HEK293 (cell line): Measurements from ENCODE around the gene SLC25A22.

Source experiments
- GLI4 ChIP-seq: fragments of 450-650 bp; formaldehyde crosslinking; IDR thresholded peaks from 2 replicates; pipeline ENCODE4 v1.5.1; 2016; ENCODE audit warnings: missing biosample characterization, missing genetic modification characterization
- ZBTB1 ChIP-seq: fragments of 450-650 bp; formaldehyde crosslinking; IDR thresholded peaks from 2 replicates; pipeline ENCODE4 v1.5.1; 2016; ENCODE audit warnings: missing biosample characterization, missing genetic modification characterization
- ZNF521 ChIP-seq: fragments of 450-650 bp; formaldehyde crosslinking; IDR thresholded peaks from 2 replicates; pipeline ENCODE4 v1.5.1; 2017; ENCODE audit warnings: missing biosample characterization, mild to moderate bottlenecking, missing genetic modification characterization
- TF ChIP-seq, protein P1 (sequence below): fragments of 450-650 bp; formaldehyde crosslinking; IDR thresholded peaks from 2 replicates; pipeline ENCODE4 v1.5.1; 2016; ENCODE audit warnings: missing biosample characterization, missing genetic modification characterization
- TF ChIP-seq, protein P2 (sequence below): fragments of 450-650 bp; formaldehyde crosslinking; IDR thresholded peaks from 2 replicates; pipeline ENCODE4 v1.5.1; 2016; ENCODE audit warnings: missing biosample characterization, missing genetic modification characterization

GRCh38 chr11:841981-842369, 43.9 kb upstream of the SLC25A22 start:
- no peak for TF ChIP-seq GLI4 (tag by site-specific recombination)
- TF ChIP-seq, protein P1, sequence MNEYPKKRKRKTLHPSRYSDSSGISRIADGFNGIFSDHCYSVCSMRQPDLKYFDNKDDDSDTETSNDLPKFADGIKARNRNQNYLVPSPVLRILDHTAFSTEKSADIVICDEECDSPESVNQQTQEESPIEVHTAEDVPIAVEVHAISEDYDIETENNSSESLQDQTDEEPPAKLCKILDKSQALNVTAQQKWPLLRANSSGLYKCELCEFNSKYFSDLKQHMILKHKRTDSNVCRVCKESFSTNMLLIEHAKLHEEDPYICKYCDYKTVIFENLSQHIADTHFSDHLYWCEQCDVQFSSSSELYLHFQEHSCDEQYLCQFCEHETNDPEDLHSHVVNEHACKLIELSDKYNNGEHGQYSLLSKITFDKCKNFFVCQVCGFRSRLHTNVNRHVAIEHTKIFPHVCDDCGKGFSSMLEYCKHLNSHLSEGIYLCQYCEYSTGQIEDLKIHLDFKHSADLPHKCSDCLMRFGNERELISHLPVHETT (tag by site-specific recombination), result no peak
- TF ChIP-seq ZNF521 (tag by site-specific recombination), result no peak
- TF ChIP-seq, protein P2, sequence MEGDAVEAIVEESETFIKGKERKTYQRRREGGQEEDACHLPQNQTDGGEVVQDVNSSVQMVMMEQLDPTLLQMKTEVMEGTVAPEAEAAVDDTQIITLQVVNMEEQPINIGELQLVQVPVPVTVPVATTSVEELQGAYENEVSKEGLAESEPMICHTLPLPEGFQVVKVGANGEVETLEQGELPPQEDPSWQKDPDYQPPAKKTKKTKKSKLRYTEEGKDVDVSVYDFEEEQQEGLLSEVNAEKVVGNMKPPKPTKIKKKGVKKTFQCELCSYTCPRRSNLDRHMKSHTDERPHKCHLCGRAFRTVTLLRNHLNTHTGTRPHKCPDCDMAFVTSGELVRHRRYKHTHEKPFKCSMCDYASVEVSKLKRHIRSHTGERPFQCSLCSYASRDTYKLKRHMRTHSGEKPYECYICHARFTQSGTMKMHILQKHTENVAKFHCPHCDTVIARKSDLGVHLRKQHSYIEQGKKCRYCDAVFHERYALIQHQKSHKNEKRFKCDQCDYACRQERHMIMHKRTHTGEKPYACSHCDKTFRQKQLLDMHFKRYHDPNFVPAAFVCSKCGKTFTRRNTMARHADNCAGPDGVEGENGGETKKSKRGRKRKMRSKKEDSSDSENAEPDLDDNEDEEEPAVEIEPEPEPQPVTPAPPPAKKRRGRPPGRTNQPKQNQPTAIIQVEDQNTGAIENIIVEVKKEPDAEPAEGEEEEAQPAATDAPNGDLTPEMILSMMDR, result no peak
- no peak for TF ChIP-seq ZBTB1
